ENCODE measurements around the gene ACAD9.
"Not testable (repeated sequence)": the region's sequence is repeated elsewhere in the genome, so short reads cannot be mapped to it uniquely, and the experiment has no call there.

ACAD9 gene

GRCh38 chr3:128895843-128896697 is 16.6 kb downstream of the ACAD9 start:
- no peak for DNase-seq (ENCODE audit: low spot score)

- no peak for DNase-seq (ENCODE audit: low spot score)
Observed at GRCh38 chr3:128902426-128902825, 23.0 kb downstream of the ACAD9 start.

GRCh38 chr3:128903501-128903900 is 24.1 kb downstream of the ACAD9 start:
- no peak for DNase-seq (ENCODE audit: low spot score)

- no peak for DNase-seq (ENCODE audit: low spot score)
Observed at GRCh38 chr3:128906031-128906803, 26.8 kb downstream of the ACAD9 start.

- no peak for DNase-seq (ENCODE audit: low spot score)
Observed at GRCh38 chr3:128906804-128907525, 27.5 kb downstream of the ACAD9 start.

- DNase-seq (ENCODE audit: low spot score) = no peak
Observed at GRCh38 chr3:128907706-128908445, 28.5 kb downstream of the ACAD9 start.

- DNase-seq (ENCODE audit: low spot score) = no peak
Observed at GRCh38 chr3:128908951-128909350, 29.5 kb downstream of the ACAD9 start.

GRCh38 chr3:128910006-128910405 is 30.6 kb downstream of the ACAD9 start:
- DNase-seq (ENCODE audit: low spot score) = no peak

- no peak for DNase-seq (ENCODE audit: low spot score)
Observed at GRCh38 chr3:128911911-128912310, 32.5 kb downstream of the ACAD9 start.

GRCh38 chr3:128914966-128915645 is 35.7 kb downstream of the ACAD9 start:
- no peak for DNase-seq (ENCODE audit: low spot score)

- DNase-seq (ENCODE audit: low spot score) = no peak
Observed at GRCh38 chr3:128917291-128917690, 37.9 kb downstream of the ACAD9 start.

GRCh38 chr3:128919988-128920387 is 40.6 kb downstream of the ACAD9 start:
- no peak for DNase-seq (ENCODE audit: low spot score)

GRCh38 chr3:128922804-128923459 is 43.5 kb downstream of the ACAD9 start:
- DNase-seq (ENCODE audit: low spot score) = no peak

- DNase-seq (ENCODE audit: low spot score) = no peak
Observed at GRCh38 chr3:128923576-128923975, 44.2 kb downstream of the ACAD9 start.

GRCh38 chr3:128923986-128924385 is 44.6 kb downstream of the ACAD9 start:
- not testable (repeated sequence) for DNase-seq (ENCODE audit: low spot score)

- DNase-seq (ENCODE audit: low spot score) = no peak
Observed at GRCh38 chr3:128929364-128929763, 49.9 kb downstream of the ACAD9 start.

- no peak for DNase-seq (ENCODE audit: low spot score)
Observed at GRCh38 chr3:128931046-128931445, 51.6 kb downstream of the ACAD9 start.

GRCh38 chr3:128932516-128933212 is 53.2 kb downstream of the ACAD9 start:
- DNase-seq (ENCODE audit: low spot score) = no peak

- DNase-seq (ENCODE audit: low spot score) = no peak
Observed at GRCh38 chr3:128933213-128933921, 53.9 kb downstream of the ACAD9 start.

- no peak for DNase-seq (ENCODE audit: low spot score)
Observed at GRCh38 chr3:128933922-128934253, 54.5 kb downstream of the ACAD9 start.
